ENCODE results near the gene PSENEN.

PSENEN gene

DNA sequence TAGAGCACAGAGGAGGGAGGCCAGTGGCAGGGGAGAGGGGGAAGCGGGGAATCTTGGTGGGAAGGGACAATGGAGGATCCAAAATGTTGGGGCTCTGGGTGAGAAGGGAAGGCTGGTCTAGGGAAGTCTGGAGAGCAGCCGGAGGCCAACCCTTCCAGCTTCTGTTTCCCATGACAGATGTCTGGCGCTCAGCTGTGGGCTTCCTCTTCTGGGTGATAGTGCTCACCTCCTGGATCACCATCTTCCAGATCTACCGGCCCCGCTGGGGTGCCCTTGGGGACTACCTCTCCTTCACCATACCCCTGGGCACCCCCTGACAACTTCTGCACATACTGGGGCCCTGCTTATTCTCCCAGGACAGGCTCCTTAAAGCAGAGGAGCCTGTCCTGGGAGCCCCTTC, 1.1 kb downstream of the PSENEN start:
- H3F3A ChIP-seq (ENCODE audit: low read depth) = no peaks in the 10 kb centered on the region
- peak overlapping the region; percentile 86 for H3K9ac ChIP-seq (ENCODE audit: low read depth, low read length, poor library complexity, severe bottlenecking)
- no peaks in the 10 kb centered on the region for H3K27me3 ChIP-seq (ENCODE audit: insufficient read depth, low read length, poor library complexity, severe bottlenecking)
- H3K79me2 ChIP-seq (ENCODE audit: insufficient read depth, low read length) = peaks cover 22% of the 10 kb centered on the region
- H3K9me2 ChIP-seq (replicated peaks; ENCODE audit: low read depth, low read length) = no peaks in the 10 kb centered on the region
- no peak overlapping the region for H2AFZ ChIP-seq (ENCODE audit: low read length)
- H3K4me1 ChIP-seq (ENCODE audit: insufficient read depth, low read length, poor library complexity, severe bottlenecking) = peaks cover 30% of the 10 kb centered on the region
- H3K36me3 ChIP-seq (ENCODE audit: insufficient read depth, low read length) = no peaks in the 10 kb centered on the region
- no peaks in the 10 kb centered on the region for H4K20me1 ChIP-seq (ENCODE audit: insufficient read depth, low read length, poor library complexity, severe bottlenecking)
- no peaks in the 10 kb centered on the region for H3K9me3 ChIP-seq (ENCODE audit: insufficient read depth, low read depth, low read length)
- peak overlapping the region; percentile 85 for H3K4me3 ChIP-seq (ENCODE audit: low read length, poor library complexity, severe bottlenecking)
- peak overlapping the region; percentile 93 for H3K4me2 ChIP-seq (ENCODE audit: low read depth, low read length, poor library complexity, severe bottlenecking)
- TF ChIP-seq EZH2phosphoT487 (IDR thresholded peaks at IDR 0.05; ENCODE audit: borderline replicate concordance) (no peak), CTCF (conservative IDR thresholded peaks at IDR 0.05; ENCODE audit: low read length) (no peak)

DNA sequence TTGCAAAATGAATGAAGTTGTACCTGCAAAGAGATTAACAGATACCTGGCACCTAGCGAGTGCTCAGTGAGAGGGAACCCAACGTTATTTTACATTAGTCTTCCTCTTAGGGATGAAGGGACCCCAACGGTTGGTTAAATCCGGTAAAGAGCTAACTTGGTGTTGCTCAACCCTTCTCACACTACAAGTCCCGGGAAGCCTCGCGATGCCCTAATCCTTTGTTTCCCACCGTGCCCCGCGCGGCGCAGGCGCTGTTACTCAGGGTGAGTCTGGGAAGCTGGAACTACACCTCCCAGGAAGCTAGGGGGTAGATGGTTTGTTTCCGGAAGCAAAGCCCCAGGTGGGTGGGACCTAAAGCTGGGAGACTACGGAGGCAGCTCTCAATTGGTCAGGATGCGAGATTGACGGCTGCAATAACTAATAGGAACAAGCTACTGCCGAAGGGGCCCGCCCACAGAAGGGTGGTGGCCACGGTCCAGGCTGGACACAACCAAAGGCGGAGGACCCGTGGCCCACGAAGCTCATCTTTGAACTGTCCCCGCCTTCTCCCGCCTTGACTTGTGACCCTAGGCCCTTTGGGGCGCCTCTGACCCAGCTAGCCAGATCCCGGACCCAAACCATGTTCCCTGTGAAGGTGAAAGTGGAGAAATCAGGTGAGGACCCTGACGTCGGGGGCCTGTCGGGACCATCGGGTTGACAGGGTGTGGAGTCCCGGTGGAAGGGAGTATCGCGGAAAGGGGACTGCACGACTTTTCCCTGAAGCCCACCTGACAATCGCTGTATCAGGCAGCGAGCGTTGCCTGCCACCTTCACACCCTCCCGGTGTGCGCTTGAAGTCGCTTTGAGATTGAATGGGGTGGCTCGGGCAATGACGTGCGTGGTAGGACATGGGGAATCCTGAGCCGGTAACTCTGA, 2.9 kb downstream of the PSENEN start, which contains the start of gene LIN37:
Gene LIN37, plus strand, starts transcription at position 471 of the 915 bp plus-strand sequence. Its CDS starts 149 bp downstream, at position 620.
- H3K9ac ChIP-seq (ENCODE audit: low read depth, low read length, poor library complexity, severe bottlenecking) = peak within 1 kb of the TSS; percentile 77
- H3K4me2 ChIP-seq (ENCODE audit: low read depth, low read length, poor library complexity, severe bottlenecking) = peak within 1 kb of the TSS; percentile 78
- H3K4me1 ChIP-seq (ENCODE audit: insufficient read depth, low read length, poor library complexity, severe bottlenecking) = peaks cover 23% of the 10 kb centered on the region
- no peaks in the 10 kb centered on the region for H3F3A ChIP-seq (ENCODE audit: low read depth)
- no peaks in the 10 kb centered on the region for H3K9me3 ChIP-seq (ENCODE audit: insufficient read depth, low read depth, low read length)
- H2AFZ ChIP-seq (ENCODE audit: low read length) = peak within 1 kb of the TSS; percentile 89
- H3K79me2 ChIP-seq (ENCODE audit: insufficient read depth, low read length) = peaks cover 22% of the 10 kb centered on the region
- no peak for TF ChIP-seq CTCF (conservative IDR thresholded peaks at IDR 0.05; ENCODE audit: low read length)
- TF ChIP-seq EZH2phosphoT487 (IDR thresholded peaks at IDR 0.05; ENCODE audit: borderline replicate concordance) = no peak
- peak within 1 kb of the TSS; percentile 83 for H3K4me3 ChIP-seq (ENCODE audit: low read length, poor library complexity, severe bottlenecking)
- H3K9me2 ChIP-seq (replicated peaks; ENCODE audit: low read depth, low read length) = no peaks in the 10 kb centered on the region
- H4K20me1 ChIP-seq (ENCODE audit: insufficient read depth, low read length, poor library complexity, severe bottlenecking) = no peaks in the 10 kb centered on the region
- H3K27me3 ChIP-seq (ENCODE audit: insufficient read depth, low read length, poor library complexity, severe bottlenecking) = no peaks in the 10 kb centered on the region
- H3K36me3 ChIP-seq (ENCODE audit: insufficient read depth, low read length) = no peaks in the 10 kb centered on the region

DNA sequence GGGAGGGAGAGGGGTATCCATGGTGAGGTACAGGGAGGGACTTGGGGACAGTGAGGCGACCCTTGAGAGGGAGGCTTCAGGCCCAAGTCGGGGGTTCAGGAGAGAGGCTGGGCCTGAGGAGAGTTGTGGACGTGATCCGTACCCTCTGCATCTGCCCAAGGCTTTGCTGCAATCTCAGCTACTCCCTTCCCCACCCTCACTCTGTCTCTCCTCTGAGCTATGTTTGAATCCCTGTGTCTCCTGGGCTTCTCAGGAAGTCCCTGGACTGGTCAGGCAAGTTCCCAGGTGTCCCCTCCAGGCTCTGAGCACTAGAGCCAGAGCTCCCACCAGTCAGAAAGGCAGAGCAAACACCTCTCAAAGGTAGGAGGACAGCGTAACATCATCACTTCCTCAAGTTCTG, 4.7 kb downstream of the PSENEN start:
- no peak overlapping the region for H3K9ac ChIP-seq (ENCODE audit: low read depth, low read length, poor library complexity, severe bottlenecking)
- H3K9me2 ChIP-seq (replicated peaks; ENCODE audit: low read depth, low read length) = no peaks in the 10 kb centered on the region
- no peaks in the 10 kb centered on the region for H3K9me3 ChIP-seq (ENCODE audit: insufficient read depth, low read depth, low read length)
- peak overlapping the region; percentile 78 for H3K4me2 ChIP-seq (ENCODE audit: low read depth, low read length, poor library complexity, severe bottlenecking)
- H3F3A ChIP-seq (ENCODE audit: low read depth) = no peaks in the 10 kb centered on the region
- H2AFZ ChIP-seq (ENCODE audit: low read length) = no peak overlapping the region
- H3K36me3 ChIP-seq (ENCODE audit: insufficient read depth, low read length) = no peaks in the 10 kb centered on the region; the same call in 1 of the 2 replicates
- H4K20me1 ChIP-seq (ENCODE audit: insufficient read depth, low read length, poor library complexity, severe bottlenecking) = no peaks in the 10 kb centered on the region
- H3K79me2 ChIP-seq (ENCODE audit: insufficient read depth, low read length) = peaks cover 22% of the 10 kb centered on the region
- H3K4me3 ChIP-seq (ENCODE audit: low read length, poor library complexity, severe bottlenecking) = peak overlapping the region; percentile 16
- peaks cover 23% of the 10 kb centered on the region for H3K4me1 ChIP-seq (ENCODE audit: insufficient read depth, low read length, poor library complexity, severe bottlenecking)
- H3K27me3 ChIP-seq (ENCODE audit: insufficient read depth, low read length, poor library complexity, severe bottlenecking) = no peaks in the 10 kb centered on the region
- no peak for TF ChIP-seq CTCF (conservative IDR thresholded peaks at IDR 0.05; ENCODE audit: low read length)
- no peak for TF ChIP-seq EZH2phosphoT487 (IDR thresholded peaks at IDR 0.05; ENCODE audit: borderline replicate concordance)

All from Loucy (cell line).